IPS-20b (cell line): ENCODE data around the gene KLHL29.

ENCODE experiments used
- H3K27ac ChIP-seq: one replicate; pipeline ENCODE4 v1.5.1; 2013; ENCODE audit warnings: low read length
- H3K27me3 ChIP-seq: 2 replicates; pipeline ENCODE4 v1.6.1; 2013; ENCODE audit warnings: mild to moderate bottlenecking, low read length, inconsistent platforms; ENCODE audit not compliant: insufficient read depth
- H3K36me3 ChIP-seq: 2 replicates; pipeline ENCODE4 v1.6.1; 2013; ENCODE audit warnings: low read depth, mild to moderate bottlenecking, inconsistent platforms, low read length, moderate library complexity; ENCODE audit not compliant: insufficient read depth
- H3K4me1 ChIP-seq: 2 replicates; pipeline ENCODE4 v1.6.1; 2013; ENCODE audit warnings: mild to moderate bottlenecking, control low read depth, inconsistent platforms, low read length, moderate library complexity; ENCODE audit not compliant: insufficient read depth
- H3K4me3 ChIP-seq: 2 replicates; pipeline ENCODE4 v1.5.1; 2013; ENCODE audit warnings: mild to moderate bottlenecking, low read length, inconsistent platforms
- H3K9ac ChIP-seq: 2 replicates; pipeline ENCODE4 v1.6.1; 2013; ENCODE audit warnings: low read depth, mild to moderate bottlenecking, inconsistent platforms, low read length, moderate library complexity
- H3K9me3 ChIP-seq: 2 replicates; pipeline ENCODE4 v1.6.1; 2013; ENCODE audit warnings: mild to moderate bottlenecking, low read depth, low read length, inconsistent platforms; ENCODE audit not compliant: insufficient read depth

Gene KLHL29

GRCh38 chr2:23566241-23567142, 181.5 kb downstream of the KLHL29 start:
- Histone ChIP-seq H3K27me3 (no peaks in the 10 kb centered on the region), H3K4me3 (no peak overlapping the region), H3K9ac (no peak overlapping the region), H3K27ac (no peak overlapping the region), H3K4me1 (peaks cover 6% of the 10 kb centered on the region; the same call in 1 of the 2 replicates), H3K9me3 (no peaks in the 10 kb centered on the region), H3K36me3 (no peaks in the 10 kb centered on the region)

GRCh38 chr2:23567161-23567756, 182.3 kb downstream of the KLHL29 start:
- no peak overlapping the region for H3K9ac ChIP-seq
- no peaks in the 10 kb centered on the region for H3K36me3 ChIP-seq
- H3K27ac ChIP-seq = no peak overlapping the region
- H3K9me3 ChIP-seq = no peaks in the 10 kb centered on the region
- H3K27me3 ChIP-seq = no peaks in the 10 kb centered on the region
- peaks cover 6% of the 10 kb centered on the region; the same call in 1 of the 2 replicates for H3K4me1 ChIP-seq
- H3K4me3 ChIP-seq = no peak overlapping the region

- Histone ChIP-seq H3K27me3 (no peaks in the 10 kb centered on the region), H3K36me3 (no peaks in the 10 kb centered on the region), H3K27ac (no peak overlapping the region), H3K4me1 (peaks cover 6% of the 10 kb centered on the region; the same call in 1 of the 2 replicates), H3K4me3 (no peak overlapping the region), H3K9me3 (no peaks in the 10 kb centered on the region), H3K9ac (no peak overlapping the region)
These were observed 183.2 kb downstream of the KLHL29 start for GRCh38 chr2:23568211-23568610.

GRCh38 chr2:23568626-23569190, 183.7 kb downstream of the KLHL29 start:
- Histone ChIP-seq H3K9me3 (no peaks in the 10 kb centered on the region), H3K36me3 (no peaks in the 10 kb centered on the region), H3K27ac (no peak overlapping the region), H3K4me1 (peaks cover 6% of the 10 kb centered on the region; the same call in 1 of the 2 replicates), H3K27me3 (no peaks in the 10 kb centered on the region), H3K4me3 (no peak overlapping the region), H3K9ac (no peak overlapping the region)

- no peak overlapping the region for H3K27ac ChIP-seq
- no peaks in the 10 kb centered on the region for H3K9me3 ChIP-seq
- H3K4me3 ChIP-seq = no peak overlapping the region
- H3K36me3 ChIP-seq = no peaks in the 10 kb centered on the region
- no peak overlapping the region for H3K9ac ChIP-seq
- no peaks in the 10 kb centered on the region for H3K27me3 ChIP-seq
- peaks cover 13% of the 10 kb centered on the region; the same call in 1 of the 2 replicates for H3K4me1 ChIP-seq
These were observed 184.9 kb downstream of the KLHL29 start for GRCh38 chr2:23569761-23570365.

GRCh38 chr2:23571085-23571484, 186.1 kb downstream of the KLHL29 start:
- H3K27ac ChIP-seq = no peak overlapping the region
- peaks cover 13% of the 10 kb centered on the region; the same call in 1 of the 2 replicates for H3K4me1 ChIP-seq

GRCh38 chr2:23571527-23572282, 186.7 kb downstream of the KLHL29 start:
- H3K9ac ChIP-seq = no peak overlapping the region
- peaks cover 7% of the 10 kb centered on the region; the same call in 1 of the 2 replicates for H3K4me1 ChIP-seq
- no peaks in the 10 kb centered on the region for H3K27me3 ChIP-seq
- no peaks in the 10 kb centered on the region for H3K36me3 ChIP-seq
- no peak overlapping the region for H3K27ac ChIP-seq
- H3K9me3 ChIP-seq = no peaks in the 10 kb centered on the region
- H3K4me3 ChIP-seq = no peak overlapping the region

More at GRCh38 chr2:23571085-23571484, 186.1 kb downstream of the KLHL29 start:
- Histone ChIP-seq H3K4me3 (no peak overlapping the region), H3K36me3 (no peaks in the 10 kb centered on the region), H3K9me3 (no peaks in the 10 kb centered on the region), H3K27me3 (no peaks in the 10 kb centered on the region), H3K9ac (no peak overlapping the region)

- Histone ChIP-seq H3K4me1 (peaks cover 7% of the 10 kb centered on the region; the same call in 1 of the 2 replicates), H3K36me3 (no peaks in the 10 kb centered on the region), H3K9ac (no peak overlapping the region), H3K9me3 (no peaks in the 10 kb centered on the region), H3K27me3 (no peaks in the 10 kb centered on the region), H3K27ac (no peak overlapping the region), H3K4me3 (no peak overlapping the region)
These were observed 190.1 kb downstream of the KLHL29 start for GRCh38 chr2:23574919-23575654.

- no peak overlapping the region for H3K27ac ChIP-seq
- H3K4me1 ChIP-seq = peaks cover 7% of the 10 kb centered on the region; the same call in 1 of the 2 replicates
- H3K36me3 ChIP-seq = no peaks in the 10 kb centered on the region
- H3K27me3 ChIP-seq = no peaks in the 10 kb centered on the region
- H3K4me3 ChIP-seq = no peak overlapping the region
- no peaks in the 10 kb centered on the region for H3K9me3 ChIP-seq
- H3K9ac ChIP-seq = no peak overlapping the region
These were observed 194.1 kb downstream of the KLHL29 start for GRCh38 chr2:23578964-23579671.

- Histone ChIP-seq H3K9ac (no peak overlapping the region), H3K27ac (no peak overlapping the region), H3K4me1 (peaks cover 2% of the 10 kb centered on the region; the same call in 1 of the 2 replicates), H3K27me3 (no peaks in the 10 kb centered on the region), H3K9me3 (no peaks in the 10 kb centered on the region), H3K4me3 (no peak overlapping the region), H3K36me3 (no peaks in the 10 kb centered on the region)
These were observed 194.7 kb downstream of the KLHL29 start for GRCh38 chr2:23579674-23580073.
